ENCODE data around the gene SH3PXD2A. TPM values are rescaled to one million over a fixed set of nuclear protein-coding genes. Genes with fewer than 3 reads are reported as not detected.
A peak's percentile ranks its signal among the peaks of the same experiment; 100 is the strongest.

The SH3PXD2A gene
- total RNA-seq (2021) = 54.9 and 57.1 TPM in 2 replicates
- percentile 86 among the genes with signal in this experiment for Bru-seq, nascent RNA
- percentile 87 among the genes with signal in this experiment for BruChase-seq, experiment 1, labeled RNA remaining after a 2-hour chase
- BruChase-seq, experiment 2, labeled RNA remaining after a 6-hour chase = percentile 92 among the genes with signal in this experiment
- long read RNA-seq, partial matches to known transcripts = 5 of 63 reads
- long read RNA-seq, other reads (novel, unspliced or antisense) = 58 of 63 reads

- peak within 1 kb of the TSS; percentile 67 for H3K27ac ChIP-seq (ENCODE audit: low read depth, low read length, poor library complexity, severe bottlenecking)
- intact Hi-C loops (cut with micrococcal nuclease; ENCODE audit: unreplicated experiment) = no loop called here
- POLR2A ChIA-PET (ENCODE audit: low non-redundant PET) = no interaction called here
Measured at GRCh38 chr10:103855424-103855823, at the start of gene SH3PXD2A. TSS of gene SH3PXD2A (minus strand) at chr10:103855576. CDS start at chr10:103855266, 310 bp downstream.

GRCh38 chr10:103901299-103901698, 45.9 kb upstream of the SH3PXD2A start:
- TF ChIP-seq CTCF (conservative IDR thresholded peaks at IDR 0.05; ENCODE audit: low read depth, low read length) (no peak), EZH2 (IDR thresholded peaks at IDR 0.05; ENCODE audit: borderline replicate concordance, low read depth, low read length, poor library complexity, severe bottlenecking) (no peak)
- no peak for DNase-seq (ENCODE audit: low spot score)
- CTCF ChIA-PET = no interaction called here
- no peaks in the 10 kb centered on the region for H3K27me3 ChIP-seq (replicated peaks; ENCODE audit: insufficient read depth, low read depth, low read length, poor library complexity)
- intact Hi-C loops (cut with micrococcal nuclease; ENCODE audit: unreplicated experiment) = no loop called here
- no peaks in the 10 kb centered on the region for H3K36me3 ChIP-seq (ENCODE audit: insufficient read depth, low read length, poor library complexity, severe bottlenecking)
- no peak overlapping the region for H3K4me3 ChIP-seq (ENCODE audit: low read depth, low read length, poor library complexity, severe bottlenecking)
- H3K9me3 ChIP-seq (ENCODE audit: low read depth, low read length, poor library complexity, severe bottlenecking) = no peaks in the 10 kb centered on the region
- H3K27ac ChIP-seq (ENCODE audit: low read depth, low read length, poor library complexity, severe bottlenecking) = no peak overlapping the region
- no TSS peak for BruUV-seq (replicated peaks)
- POLR2A ChIA-PET (ENCODE audit: low non-redundant PET) = no interaction called here
- H3K4me1 ChIP-seq (ENCODE audit: insufficient read depth, low read length, poor library complexity, severe bottlenecking) = peaks cover 34% of the 10 kb centered on the region

More at GRCh38 chr10:103855424-103855823, at the start of gene SH3PXD2A:
- peaks cover 6% of the 10 kb centered on the region for H3K36me3 ChIP-seq (ENCODE audit: insufficient read depth, low read length, poor library complexity, severe bottlenecking)
- DNase-seq (ENCODE audit: low spot score) = peak; percentile 81
- TF ChIP-seq CTCF (conservative IDR thresholded peaks at IDR 0.05; ENCODE audit: low read depth, low read length) (no peak), EZH2 (IDR thresholded peaks at IDR 0.05; ENCODE audit: borderline replicate concordance, low read depth, low read length, poor library complexity, severe bottlenecking) (no peak)
- no peaks in the 10 kb centered on the region for H3K27me3 ChIP-seq (replicated peaks; ENCODE audit: insufficient read depth, low read depth, low read length, poor library complexity)
- BruUV-seq (replicated peaks) = no TSS peak
- peak within 1 kb of the TSS; percentile 73 for H3K4me3 ChIP-seq (ENCODE audit: low read depth, low read length, poor library complexity, severe bottlenecking)
- H3K9me3 ChIP-seq (ENCODE audit: low read depth, low read length, poor library complexity, severe bottlenecking) = no peaks in the 10 kb centered on the region
- peaks cover 30% of the 10 kb centered on the region for H3K4me1 ChIP-seq (ENCODE audit: insufficient read depth, low read length, poor library complexity, severe bottlenecking)
- CTCF ChIA-PET = interaction anchor here (0.6 to 1.1 kb wide), 2 partner anchors 66 to 170 kb away, joined by 3 read pairs; no protein-coding TSS in a partner anchor

- ChIA-PET CTCF (interaction anchor here (0.9 kb wide), 1 partner anchor 11 kb away, joined by 3 read pairs; no protein-coding TSS in a partner anchor), POLR2A (ENCODE audit: low non-redundant PET) (no interaction called here)
- DNase-seq (ENCODE audit: low spot score) = no peak
- intact Hi-C loops (cut with micrococcal nuclease; ENCODE audit: unreplicated experiment) = no loop called here
- H3K4me1 ChIP-seq (ENCODE audit: insufficient read depth, low read length, poor library complexity, severe bottlenecking) = peaks cover 36% of the 10 kb centered on the region
- no peaks in the 10 kb centered on the region for H3K9me3 ChIP-seq (ENCODE audit: low read depth, low read length, poor library complexity, severe bottlenecking)
- no peak overlapping the region for H3K4me3 ChIP-seq (ENCODE audit: low read depth, low read length, poor library complexity, severe bottlenecking)
- no peaks in the 10 kb centered on the region for H3K36me3 ChIP-seq (ENCODE audit: insufficient read depth, low read length, poor library complexity, severe bottlenecking)
- BruUV-seq (replicated peaks) = no TSS peak
- no peaks in the 10 kb centered on the region for H3K27me3 ChIP-seq (replicated peaks; ENCODE audit: insufficient read depth, low read depth, low read length, poor library complexity)
- TF ChIP-seq EZH2 (IDR thresholded peaks at IDR 0.05; ENCODE audit: borderline replicate concordance, low read depth, low read length, poor library complexity, severe bottlenecking) (no peak), CTCF (conservative IDR thresholded peaks at IDR 0.05; ENCODE audit: low read depth, low read length) (no peak)
- H3K27ac ChIP-seq (ENCODE audit: low read depth, low read length, poor library complexity, severe bottlenecking) = no peak overlapping the region
Measured at GRCh38 chr10:103899312-103899711, 43.9 kb upstream of the SH3PXD2A start.
